Measurements from ENCODE around the gene LMCD1. TPM values are rescaled to one million over a fixed set of nuclear protein-coding genes. Genes with fewer than 3 reads are reported as not detected.

The LMCD1 gene
- polyA plus RNA-seq, 1 of the 3 experiments (the other 2 are of a cell fraction): 23.6 TPM

GRCh38 chr3:8518138-8518537 is 16.5 kb downstream of the LMCD1 start:
- Histone ChIP-seq H3K27me3 (ENCODE audit: insufficient read depth) (no peaks in the 10 kb centered on the region), H3K36me3 (replicated peaks in 1 of 2; ENCODE audit: control insufficient read depth in 1 of 2, insufficient read depth in 2 of 2, low read length in 1 of 2) (peaks cover 0 to 31% of the 10 kb centered on the region in 2 experiments), H3K27ac (ENCODE audit: low read depth in 2 of 2, low read length in 1 of 2) (peak overlapping the region in 1 of 2 experiments; percentile 48; a peak in 3 of 4 replicates), H3K79me2 (ENCODE audit: insufficient read depth) (no peaks in the 10 kb centered on the region), H3K9me3 (no peaks in the 10 kb centered on the region), H3F3A (replicated peaks; ENCODE audit: insufficient read depth) (peaks cover 13% of the 10 kb centered on the region), H3K4me3 (ENCODE audit: low read depth in 2 of 2, low read length in 1 of 2) (no peak overlapping the region), H2AFZ (ENCODE audit: low read depth) (no peak overlapping the region), H3K9me2 (no peaks in the 10 kb centered on the region), H3K4me1 (ENCODE audit: control insufficient read depth in 1 of 2, insufficient read depth in 2 of 2, low read depth in 1 of 2, low read length in 1 of 2) (peaks cover 4 to 8% of the 10 kb centered on the region in 2 experiments; a peak in 3 of 4 replicates), H4K20me1 (ENCODE audit: insufficient read depth) (no peaks in the 10 kb centered on the region), H3K4me2 (no peak overlapping the region), H3K9ac (no peak overlapping the region)
- no peak for DNase-seq
- ChIA-PET CTCF (no interaction called here), POLR2A (no interaction called here)
- WGBS (ENCODE audit: low lambda C conversion rate): 87% methylated on average over 2 of the region's 2 CpGs
- TF ChIP-seq TCF12 (IDR thresholded peaks at IDR 0.05) (no peak), FOSL2 (IDR thresholded peaks at IDR 0.05; ENCODE audit: borderline replicate concordance, low read depth) (peak; percentile 28; the same call in 1 of the 2 replicates)

GRCh38 chr3:8519156-8519555 is 17.5 kb downstream of the LMCD1 start:
- Histone ChIP-seq H3K4me3 (ENCODE audit: low read depth in 2 of 2, low read length in 1 of 2) (no peak overlapping the region), H3K27me3 (ENCODE audit: insufficient read depth) (no peaks in the 10 kb centered on the region), H3K4me2 (no peak overlapping the region), H3K27ac (ENCODE audit: low read depth in 2 of 2, low read length in 1 of 2) (peak overlapping the region; percentile 39 to 48; a peak in 3 of 4 replicates), H3K36me3 (replicated peaks in 1 of 2; ENCODE audit: control insufficient read depth in 1 of 2, insufficient read depth in 2 of 2, low read length in 1 of 2) (peaks cover 0 to 21% of the 10 kb centered on the region in 2 experiments), H3K9me2 (no peaks in the 10 kb centered on the region), H3K4me1 (ENCODE audit: control insufficient read depth in 1 of 2, insufficient read depth in 2 of 2, low read depth in 1 of 2, low read length in 1 of 2) (peaks cover 7 to 8% of the 10 kb centered on the region in 2 experiments; a peak in 3 of 4 replicates), H3F3A (replicated peaks; ENCODE audit: insufficient read depth) (peaks cover 13% of the 10 kb centered on the region), H3K79me2 (ENCODE audit: insufficient read depth) (no peaks in the 10 kb centered on the region), H3K9ac (no peak overlapping the region), H2AFZ (ENCODE audit: low read depth) (no peak overlapping the region), H3K9me3 (no peaks in the 10 kb centered on the region), H4K20me1 (ENCODE audit: insufficient read depth) (no peaks in the 10 kb centered on the region)
- WGBS (ENCODE audit: low lambda C conversion rate): 48% methylated on average over 3 of the region's 3 CpGs
- ChIA-PET POLR2A (no interaction called here), CTCF (interaction anchor here (0.9 to 1.1 kb wide), 2 partner anchors 36 to 103 kb away, joined by 3 read pairs; no protein-coding TSS in a partner anchor)
- DNase-seq: no peak
- TF ChIP-seq CTCF (IDR thresholded peaks at IDR 0.05): no peak
- peak; percentile 26; the same call in 1 of the 2 replicates for TF ChIP-seq POLR2AphosphoS5 (IDR thresholded peaks at IDR 0.05; ENCODE audit: low read depth, low read length)
- no peak for TF ChIP-seq FOXJ3 (CRISPR knock-in tag; IDR thresholded peaks at IDR 0.05)
- TF ChIP-seq SIN3A (IDR thresholded peaks at IDR 0.05; ENCODE audit: borderline replicate concordance, low read depth, low read length): no peak
- TF ChIP-seq SMC3 (IDR thresholded peaks at IDR 0.05; ENCODE audit: low read depth, low read length): no peak
- TF ChIP-seq TEAD4 (IDR thresholded peaks at IDR 0.05; ENCODE audit: borderline replicate concordance, insufficient read depth): no peak
- TF ChIP-seq TCF12 (IDR thresholded peaks at IDR 0.05): peak; percentile 85
- no peak for TF ChIP-seq TAF1 (IDR thresholded peaks at IDR 0.05; ENCODE audit: borderline replicate concordance, low read depth, low read length)
- no peak for TF ChIP-seq RAD21 (IDR thresholded peaks at IDR 0.05; ENCODE audit: low read length)
- TF ChIP-seq YY1 (IDR thresholded peaks at IDR 0.05; ENCODE audit: low read depth): no peak
- TF ChIP-seq ZBTB33 (IDR thresholded peaks at IDR 0.05; ENCODE audit: borderline replicate concordance, low read depth): no peak
- no peak for TF ChIP-seq MXI1 (IDR thresholded peaks at IDR 0.05; ENCODE audit: low read depth, low read length)
- no peak for TF ChIP-seq IRF3 (IDR thresholded peaks at IDR 0.05; ENCODE audit: low read depth, low read length)
- peak; percentile 62; the same call in 1 of the 2 replicates for TF ChIP-seq PBX3 (IDR thresholded peaks at IDR 0.05)
- TF ChIP-seq NFIC (IDR thresholded peaks at IDR 0.05; ENCODE audit: borderline replicate concordance): peak; percentile 69; the same call in 1 of the 2 replicates
- peak in 1 of 2 experiments; percentile 21; a peak in 1 of 4 replicates for TF ChIP-seq EP300 (IDR thresholded peaks at IDR 0.05; ENCODE audit: borderline replicate concordance in 1 of 2, low read depth in 1 of 2, low read length in 1 of 2)
- no peak for TF ChIP-seq EZH2phosphoT487 (IDR thresholded peaks at IDR 0.05; ENCODE audit: borderline replicate concordance, low read depth)
- TF ChIP-seq FOSL2 (IDR thresholded peaks at IDR 0.05; ENCODE audit: borderline replicate concordance, low read depth): no peak
- no peak for TF ChIP-seq NRF1 (IDR thresholded peaks at IDR 0.05; ENCODE audit: low read depth, low read length)
- TF ChIP-seq JUND (IDR thresholded peaks at IDR 0.05): peak; percentile 43
- no peak for TF ChIP-seq RXRA (IDR thresholded peaks at IDR 0.05; ENCODE audit: borderline replicate concordance, low read depth)
- TF ChIP-seq CHD2 (IDR thresholded peaks at IDR 0.05; ENCODE audit: low read length, partially characterized antibody): no peak
- no peak for TF ChIP-seq ELF1 (IDR thresholded peaks at IDR 0.05)
- TF ChIP-seq RCOR1 (IDR thresholded peaks at IDR 0.05; ENCODE audit: low read length): no peak
